GM12801 (cell line): ENCODE results near the gene VENTX.

Experiments used
- TF ChIP-seq, protein P1 (sequence below): IDR thresholded peaks from one replicate; pipeline ENCODE4 v1.5.1; 2011; ENCODE audit warnings: control low read depth; ENCODE audit not compliant: insufficient read length; ENCODE audit errors: extremely low read depth

VENTX gene, protein sequence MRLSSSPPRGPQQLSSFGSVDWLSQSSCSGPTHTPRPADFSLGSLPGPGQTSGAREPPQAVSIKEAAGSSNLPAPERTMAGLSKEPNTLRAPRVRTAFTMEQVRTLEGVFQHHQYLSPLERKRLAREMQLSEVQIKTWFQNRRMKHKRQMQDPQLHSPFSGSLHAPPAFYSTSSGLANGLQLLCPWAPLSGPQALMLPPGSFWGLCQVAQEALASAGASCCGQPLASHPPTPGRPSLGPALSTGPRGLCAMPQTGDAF

DNA sequence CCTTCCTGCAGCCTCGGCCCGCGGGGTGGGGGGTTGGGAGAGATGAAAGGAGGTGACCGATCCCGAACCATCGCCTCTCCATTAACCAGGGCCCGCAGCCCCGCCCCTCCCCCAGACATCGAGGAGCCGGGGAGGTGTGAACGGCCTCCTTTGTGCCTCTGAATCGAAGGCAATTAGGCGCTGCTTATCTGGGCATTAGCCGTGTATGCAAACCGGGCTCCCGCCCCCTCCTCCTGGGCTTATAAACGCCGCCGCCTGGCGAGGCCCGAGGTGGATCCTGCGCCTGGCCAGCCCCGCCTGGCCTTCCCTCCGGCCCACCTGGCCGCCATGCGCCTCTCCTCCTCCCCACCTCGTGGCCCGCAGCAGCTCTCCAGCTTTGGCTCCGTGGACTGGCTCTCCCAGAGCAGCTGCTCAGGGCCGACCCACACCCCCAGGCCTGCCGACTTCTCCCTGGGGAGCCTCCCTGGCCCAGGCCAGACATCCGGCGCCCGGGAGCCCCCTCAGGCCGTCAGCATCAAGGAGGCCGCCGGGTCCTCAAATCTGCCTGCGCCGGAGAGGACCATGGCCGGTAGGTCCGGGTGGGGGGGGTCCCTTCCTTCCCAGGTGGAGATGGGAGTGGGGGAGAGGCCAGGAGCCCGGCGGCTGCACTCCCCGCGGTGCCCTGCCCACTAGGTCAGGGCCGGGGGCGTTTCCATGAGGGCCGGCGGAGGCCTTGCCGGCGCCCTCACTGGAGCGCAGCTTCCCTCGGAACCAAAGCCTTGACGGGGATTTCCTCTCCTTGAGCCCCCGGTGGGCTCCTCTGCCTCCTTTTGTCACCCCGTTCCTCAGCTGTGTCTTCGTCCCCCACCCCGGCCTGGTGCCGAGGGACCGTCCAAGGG is at the start of gene VENTX:
TSS of gene VENTX (plus strand) at position 268 of the 878 bp plus-strand sequence. CDS start at position 328, 60 bp downstream.
- TF ChIP-seq, protein P1, sequence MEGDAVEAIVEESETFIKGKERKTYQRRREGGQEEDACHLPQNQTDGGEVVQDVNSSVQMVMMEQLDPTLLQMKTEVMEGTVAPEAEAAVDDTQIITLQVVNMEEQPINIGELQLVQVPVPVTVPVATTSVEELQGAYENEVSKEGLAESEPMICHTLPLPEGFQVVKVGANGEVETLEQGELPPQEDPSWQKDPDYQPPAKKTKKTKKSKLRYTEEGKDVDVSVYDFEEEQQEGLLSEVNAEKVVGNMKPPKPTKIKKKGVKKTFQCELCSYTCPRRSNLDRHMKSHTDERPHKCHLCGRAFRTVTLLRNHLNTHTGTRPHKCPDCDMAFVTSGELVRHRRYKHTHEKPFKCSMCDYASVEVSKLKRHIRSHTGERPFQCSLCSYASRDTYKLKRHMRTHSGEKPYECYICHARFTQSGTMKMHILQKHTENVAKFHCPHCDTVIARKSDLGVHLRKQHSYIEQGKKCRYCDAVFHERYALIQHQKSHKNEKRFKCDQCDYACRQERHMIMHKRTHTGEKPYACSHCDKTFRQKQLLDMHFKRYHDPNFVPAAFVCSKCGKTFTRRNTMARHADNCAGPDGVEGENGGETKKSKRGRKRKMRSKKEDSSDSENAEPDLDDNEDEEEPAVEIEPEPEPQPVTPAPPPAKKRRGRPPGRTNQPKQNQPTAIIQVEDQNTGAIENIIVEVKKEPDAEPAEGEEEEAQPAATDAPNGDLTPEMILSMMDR, result no peak

- TF ChIP-seq, protein P1, result no peak
These were observed 49.6 kb upstream of the VENTX start for GRCh38 chr10:133187906-133188681.

DNA sequence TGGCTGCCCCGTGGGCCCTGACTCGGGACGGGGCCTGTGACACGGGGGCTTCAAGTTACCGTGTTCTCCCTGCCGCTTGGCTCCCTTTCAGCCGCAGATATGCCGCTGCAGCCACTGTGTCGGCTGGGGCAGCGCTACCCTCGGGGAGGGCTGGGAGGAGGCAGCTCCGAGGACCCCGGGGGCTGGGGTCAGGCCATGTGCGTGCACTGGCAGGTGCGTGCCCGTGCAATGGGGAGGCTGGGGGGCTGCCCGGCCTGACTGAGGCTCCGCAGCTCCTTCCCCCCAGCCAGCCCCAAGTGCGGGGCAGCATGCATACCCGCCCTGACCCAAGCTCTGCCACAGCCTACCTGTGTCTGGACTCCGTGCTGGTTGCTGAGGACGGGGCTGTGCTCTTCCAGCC is 48.4 kb upstream of the VENTX start:
- TF ChIP-seq, protein P1, result no peak

- TF ChIP-seq, protein P1, result no peak
These were observed 47.9 kb upstream of the VENTX start for GRCh38 chr10:133189726-133190125.

- TF ChIP-seq, protein P1, result no peak
These were observed 47.4 kb upstream of the VENTX start for GRCh38 chr10:133190225-133190624.

GRCh38 chr10:133191651-133192050 is 46.0 kb upstream of the VENTX start:
- TF ChIP-seq, protein P1, result no peak

- TF ChIP-seq, protein P1, result no peak
These were observed 43.5 kb upstream of the VENTX start for GRCh38 chr10:133194151-133194550.
